HG03457 (cell line): ENCODE results near the gene LUZP2.

Experiments used
- ATAC-seq: cut with Tn5 transposase; IDR thresholded peaks from one replicate; pipeline ENCODE4 v1.9.1; 2021; ENCODE audit warnings: moderate number of reproducible peaks; ENCODE audit not compliant: unreplicated experiment

Gene LUZP2

GRCh38 chr11:24628224-24628776, 131.4 kb downstream of the LUZP2 start:
- no peak for ATAC-seq

GRCh38 chr11:24634606-24635160, 137.8 kb downstream of the LUZP2 start:
- no peak for ATAC-seq

GRCh38 chr11:24635588-24636290, 138.9 kb downstream of the LUZP2 start:
- peak; percentile 59 for ATAC-seq

GRCh38 chr11:24636291-24636629, 139.4 kb downstream of the LUZP2 start:
- ATAC-seq: no peak

GRCh38 chr11:24637520-24637919, 140.7 kb downstream of the LUZP2 start:
- no peak for ATAC-seq

- ATAC-seq: no peak
Observed at GRCh38 chr11:24642648-24643047, 145.8 kb downstream of the LUZP2 start.

- no peak for ATAC-seq
Observed at GRCh38 chr11:24645563-24645962, 148.7 kb downstream of the LUZP2 start.

- ATAC-seq: no peak
Observed at GRCh38 chr11:24651873-24652272, 155.0 kb downstream of the LUZP2 start.

GRCh38 chr11:24653901-24654300, 157.0 kb downstream of the LUZP2 start:
- no peak for ATAC-seq

GRCh38 chr11:24661331-24661730, 164.5 kb downstream of the LUZP2 start:
- no peak for ATAC-seq

GRCh38 chr11:24664399-24664798, 167.5 kb downstream of the LUZP2 start:
- ATAC-seq: no peak

- ATAC-seq: no peak
Observed at GRCh38 chr11:24667353-24667968, 170.6 kb downstream of the LUZP2 start.

- ATAC-seq: no peak
Observed at GRCh38 chr11:24678703-24679348, 182.0 kb downstream of the LUZP2 start.

GRCh38 chr11:24679821-24680351, 183.0 kb downstream of the LUZP2 start:
- ATAC-seq: no peak

- no peak for ATAC-seq
Observed at GRCh38 chr11:24683583-24683982, 186.7 kb downstream of the LUZP2 start.

- no peak for ATAC-seq
Observed at GRCh38 chr11:24685821-24686220, 189.0 kb downstream of the LUZP2 start.

GRCh38 chr11:24687531-24688147, 190.8 kb downstream of the LUZP2 start:
- ATAC-seq: no peak

GRCh38 chr11:24688981-24689380, 192.1 kb downstream of the LUZP2 start:
- ATAC-seq: no peak

- no peak for ATAC-seq
Observed at GRCh38 chr11:24697522-24698111, 200.8 kb downstream of the LUZP2 start.

- ATAC-seq: no peak
Observed at GRCh38 chr11:24704716-24705115, 207.9 kb downstream of the LUZP2 start.

GRCh38 chr11:24705474-24705873, 208.6 kb downstream of the LUZP2 start:
- ATAC-seq: no peak
